OCI-LY3 (cell line): ENCODE results near the gene PFAS.

Experiments used
- H2AFZ ChIP-seq: fragments of 200-600, 300-600 bp; shearing (Covaris generic); 2 replicates; pipeline ENCODE4 v1.6.0; 2014; ENCODE audit warnings: antibody characterized with exemption, low read depth, low read length
- H3K27ac ChIP-seq: fragments of 200-600, 300-600 bp; sonication (generic); 2 replicates; pipeline ENCODE4 v1.5.1; 2014; ENCODE audit warnings: mild to moderate bottlenecking, low read length, moderate library complexity, mixed read lengths
- H3K27me3 ChIP-seq: fragments of 200-600, 300-600 bp; sonication (generic); 2 replicates; pipeline ENCODE4 v1.6.1; 2014; ENCODE audit warnings: low read depth, low read length, mixed read lengths
- H3K36me3 ChIP-seq: fragments of 200-600, 300-600 bp; sonication (generic); replicated peaks from 2 replicates; pipeline ENCODE3; 2014; ENCODE audit warnings: low read depth, low read length, mixed read lengths
- H3K4me1 ChIP-seq: fragments of 300-600, 200-600 bp; sonication (generic); 2 replicates; pipeline ENCODE4 v1.6.1; 2014; ENCODE audit warnings: low read length, mixed read lengths
- H3K4me2 ChIP-seq: fragments of 200-600, 300-600 bp; sonication (generic); 2 replicates; pipeline ENCODE4 v1.6.1; 2014; ENCODE audit warnings: low read length, mixed read lengths
- H3K4me3 ChIP-seq: fragments of 300-600, 200-600 bp; sonication (generic); 2 replicates; pipeline ENCODE4 v1.5.1; 2014; ENCODE audit warnings: antibody characterized with exemption, mild to moderate bottlenecking, low read length, moderate library complexity
- H3K79me2 ChIP-seq: fragments of 300-600, 200-600 bp; shearing (Covaris generic); 2 replicates; pipeline ENCODE4 v1.6.1; 2014; ENCODE audit warnings: mild to moderate bottlenecking, low read length, mixed read lengths
- H3K9ac ChIP-seq: fragments of 300-600, 200-600 bp; shearing (Covaris generic); 2 replicates; pipeline ENCODE4 v1.6.0; 2014; ENCODE audit warnings: mild to moderate bottlenecking, low read length, moderate library complexity
- H3K9me3 ChIP-seq: fragments of 200-600, 300-600 bp; shearing (Covaris generic); 2 replicates; pipeline ENCODE4 v1.6.1; 2014; ENCODE audit warnings: low read length, mixed read lengths; ENCODE audit not compliant: insufficient read depth
- H4K20me1 ChIP-seq: fragments of 200-600, 300-600 bp; sonication (generic); 2 replicates; pipeline ENCODE4 v1.6.1; 2016; ENCODE audit warnings: low read length, mixed read lengths; ENCODE audit not compliant: insufficient read depth
- EZH2phosphoT487 ChIP-seq: fragments of 200-600 bp; shearing (Covaris generic); IDR thresholded peaks from 2 replicates; pipeline ENCODE4 v1.6.1; 2018; ENCODE audit warnings: antibody characterized with exemption, mixed run types, low read depth
- TF ChIP-seq, protein P1 (sequence below): fragments of 200-600, 300-600 bp; sonication (generic); IDR thresholded peaks from 2 replicates; pipeline ENCODE4 v1.5.1; 2014; ENCODE audit warnings: antibody characterized with exemption, low read length, low read depth

Gene PFAS

DNA sequence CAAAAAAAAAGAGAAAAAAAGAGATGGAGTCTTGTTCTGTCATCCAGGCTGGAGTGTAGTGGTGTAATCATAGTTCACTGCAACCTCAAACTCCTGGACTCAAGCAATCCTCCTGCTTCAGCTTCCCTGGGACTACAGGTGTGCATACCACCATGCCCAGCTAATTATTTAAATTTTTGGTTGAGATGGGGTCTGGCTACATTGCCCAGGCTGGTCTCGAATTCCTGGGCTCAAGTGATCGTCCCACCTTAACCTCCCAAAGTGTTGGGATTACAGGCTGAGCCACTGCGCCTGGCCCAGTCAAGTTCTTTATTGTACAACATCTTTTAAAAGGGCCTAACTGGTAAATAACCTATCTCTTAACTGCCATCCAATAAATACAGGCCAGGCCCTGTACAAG lies 33.3 kb downstream of the PFAS start:
- H3K79me2 ChIP-seq = no peaks in the 10 kb centered on the region
- H3K36me3 ChIP-seq = no peaks in the 10 kb centered on the region
- peaks cover 7% of the 10 kb centered on the region for H3K4me1 ChIP-seq
- no peaks in the 10 kb centered on the region for H3K9me3 ChIP-seq
- no peak overlapping the region for H3K4me2 ChIP-seq
- no peak overlapping the region for H3K9ac ChIP-seq
- H2AFZ ChIP-seq = no peak overlapping the region
- TF ChIP-seq EZH2phosphoT487 = no peak
- TF ChIP-seq, protein P1, sequence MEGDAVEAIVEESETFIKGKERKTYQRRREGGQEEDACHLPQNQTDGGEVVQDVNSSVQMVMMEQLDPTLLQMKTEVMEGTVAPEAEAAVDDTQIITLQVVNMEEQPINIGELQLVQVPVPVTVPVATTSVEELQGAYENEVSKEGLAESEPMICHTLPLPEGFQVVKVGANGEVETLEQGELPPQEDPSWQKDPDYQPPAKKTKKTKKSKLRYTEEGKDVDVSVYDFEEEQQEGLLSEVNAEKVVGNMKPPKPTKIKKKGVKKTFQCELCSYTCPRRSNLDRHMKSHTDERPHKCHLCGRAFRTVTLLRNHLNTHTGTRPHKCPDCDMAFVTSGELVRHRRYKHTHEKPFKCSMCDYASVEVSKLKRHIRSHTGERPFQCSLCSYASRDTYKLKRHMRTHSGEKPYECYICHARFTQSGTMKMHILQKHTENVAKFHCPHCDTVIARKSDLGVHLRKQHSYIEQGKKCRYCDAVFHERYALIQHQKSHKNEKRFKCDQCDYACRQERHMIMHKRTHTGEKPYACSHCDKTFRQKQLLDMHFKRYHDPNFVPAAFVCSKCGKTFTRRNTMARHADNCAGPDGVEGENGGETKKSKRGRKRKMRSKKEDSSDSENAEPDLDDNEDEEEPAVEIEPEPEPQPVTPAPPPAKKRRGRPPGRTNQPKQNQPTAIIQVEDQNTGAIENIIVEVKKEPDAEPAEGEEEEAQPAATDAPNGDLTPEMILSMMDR = no peak
- no peak overlapping the region for H3K27ac ChIP-seq
- H4K20me1 ChIP-seq = no peaks in the 10 kb centered on the region
- no peak overlapping the region for H3K4me3 ChIP-seq
- no peaks in the 10 kb centered on the region for H3K27me3 ChIP-seq

DNA sequence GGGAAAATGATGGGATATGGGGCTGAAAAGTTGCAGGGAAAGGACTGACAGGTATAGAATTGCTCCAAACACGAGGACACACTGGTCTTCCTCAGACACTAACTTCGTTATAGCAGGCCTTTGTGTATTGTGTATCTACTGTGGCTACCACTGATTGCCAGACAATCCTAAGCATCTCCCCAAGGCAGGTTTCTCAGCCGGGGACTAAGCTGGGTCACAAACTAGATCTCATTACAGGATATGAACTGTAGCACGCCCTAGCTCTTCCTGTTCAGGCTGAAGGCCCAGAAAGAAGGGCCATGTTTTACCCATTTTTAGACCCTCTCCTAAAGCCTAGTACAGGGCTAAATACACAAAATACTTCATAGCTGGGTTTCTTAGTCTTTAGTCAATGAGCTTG lies 34.3 kb downstream of the PFAS start:
- Histone ChIP-seq H3K4me1 (peaks cover 12% of the 10 kb centered on the region), H4K20me1 (no peaks in the 10 kb centered on the region), H3K36me3 (no peaks in the 10 kb centered on the region), H3K27ac (no peak overlapping the region), H3K9ac (no peak overlapping the region), H3K4me3 (no peak overlapping the region), H3K79me2 (no peaks in the 10 kb centered on the region), H3K4me2 (no peak overlapping the region), H3K9me3 (no peaks in the 10 kb centered on the region), H2AFZ (no peak overlapping the region), H3K27me3 (no peaks in the 10 kb centered on the region)
- no peak for TF ChIP-seq EZH2phosphoT487
- TF ChIP-seq, protein P1 = no peak

DNA sequence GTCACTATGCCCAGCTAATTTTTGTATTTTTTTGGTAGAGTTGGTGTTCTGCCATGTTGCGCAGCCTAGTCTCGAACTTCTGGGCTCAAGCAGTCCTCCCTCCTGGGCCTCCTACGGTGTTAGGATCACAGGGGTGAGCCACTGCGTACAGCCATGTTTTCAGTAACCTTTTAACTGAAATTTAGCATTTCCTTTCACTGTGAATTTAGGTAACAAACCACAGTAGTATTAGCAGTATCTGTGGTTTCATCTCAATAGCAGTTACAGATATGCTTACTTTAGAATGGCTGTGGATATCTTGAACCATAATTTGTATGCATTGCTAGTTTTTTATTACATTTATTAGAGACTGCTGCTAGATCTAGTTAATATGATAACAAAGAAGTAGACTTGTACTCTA lies 35.0 kb downstream of the PFAS start:
- Histone ChIP-seq H3K4me1 (peaks cover 12% of the 10 kb centered on the region), H3K27ac (no peak overlapping the region), H3K9ac (no peak overlapping the region), H4K20me1 (no peaks in the 10 kb centered on the region), H3K4me2 (no peak overlapping the region), H3K4me3 (no peak overlapping the region), H3K79me2 (peaks cover 1% of the 10 kb centered on the region; the same call in 1 of the 2 replicates), H3K36me3 (no peaks in the 10 kb centered on the region), H2AFZ (no peak overlapping the region), H3K9me3 (no peaks in the 10 kb centered on the region), H3K27me3 (no peaks in the 10 kb centered on the region)
- TF ChIP-seq, protein P1 = no peak
- no peak for TF ChIP-seq EZH2phosphoT487

DNA sequence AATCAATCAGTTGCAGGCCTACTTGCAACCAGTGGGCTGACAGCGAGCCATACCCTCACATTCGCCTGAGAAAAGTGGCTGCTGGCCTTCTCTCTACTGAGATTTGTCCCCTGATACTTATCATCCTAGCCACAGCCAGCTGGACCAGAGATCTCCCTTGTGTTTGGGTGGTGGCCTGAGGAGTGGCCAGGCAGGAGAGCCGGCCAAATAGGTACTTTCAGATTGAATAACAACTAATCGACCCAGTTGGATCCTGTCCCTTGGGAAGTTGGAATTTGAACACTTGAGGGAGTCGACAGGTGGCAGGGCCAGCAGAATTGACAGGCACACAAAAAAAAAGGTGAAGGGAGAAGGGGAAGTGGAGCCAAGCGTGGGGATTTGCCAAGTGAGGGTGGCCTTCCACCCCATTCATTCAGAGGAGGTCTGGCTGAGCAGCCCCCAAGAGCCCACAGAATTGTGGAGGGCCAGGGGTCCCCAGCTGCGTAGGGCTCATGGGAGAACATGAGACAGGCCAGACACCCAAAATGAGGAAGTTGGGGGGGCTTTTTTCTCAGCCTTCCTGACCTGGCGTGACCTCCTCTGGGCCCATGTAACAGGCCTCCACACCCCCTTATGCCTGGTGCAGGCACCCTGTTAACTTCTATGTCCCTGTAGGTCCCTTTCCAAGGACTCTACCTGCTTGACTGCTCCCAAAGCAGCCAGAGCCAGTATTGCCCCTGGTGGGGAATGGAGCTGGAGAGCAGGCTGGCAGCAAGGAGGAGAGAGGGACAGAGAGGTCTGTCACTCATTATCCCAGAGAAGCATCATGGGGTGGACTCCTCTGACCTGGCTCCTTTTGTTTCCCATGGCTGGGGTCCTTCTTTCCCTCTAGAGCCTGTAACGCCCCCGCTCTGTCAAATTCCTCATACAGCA lies 36.4 kb downstream of the PFAS start:
- H3K4me2 ChIP-seq = no peak overlapping the region
- TF ChIP-seq EZH2phosphoT487 = no peak
- TF ChIP-seq, protein P1 = no peak
- no peaks in the 10 kb centered on the region for H4K20me1 ChIP-seq
- no peaks in the 10 kb centered on the region for H3K36me3 ChIP-seq
- H2AFZ ChIP-seq = no peak overlapping the region
- H3K9ac ChIP-seq = no peak overlapping the region
- no peaks in the 10 kb centered on the region for H3K9me3 ChIP-seq
- peaks cover 8% of the 10 kb centered on the region; the same call in 1 of the 2 replicates for H3K79me2 ChIP-seq
- no peak overlapping the region for H3K4me3 ChIP-seq
- H3K27ac ChIP-seq = no peak overlapping the region
- no peaks in the 10 kb centered on the region for H3K27me3 ChIP-seq
- H3K4me1 ChIP-seq = peaks cover 18% of the 10 kb centered on the region
